NT2/D1 (cell line): ENCODE measurements around the gene LMAN2.

Source experiments
- YY1 ChIP-seq: IDR thresholded peaks from 2 replicates; pipeline ENCODE4 v1.6.1; 2011; ENCODE audit not compliant: insufficient read length, insufficient read depth
- ZNF274 ChIP-seq: IDR thresholded peaks from 2 replicates; pipeline ENCODE4 v1.6.1; 2011; ENCODE audit warnings: mild to moderate bottlenecking, low read depth, low read length

DNA sequence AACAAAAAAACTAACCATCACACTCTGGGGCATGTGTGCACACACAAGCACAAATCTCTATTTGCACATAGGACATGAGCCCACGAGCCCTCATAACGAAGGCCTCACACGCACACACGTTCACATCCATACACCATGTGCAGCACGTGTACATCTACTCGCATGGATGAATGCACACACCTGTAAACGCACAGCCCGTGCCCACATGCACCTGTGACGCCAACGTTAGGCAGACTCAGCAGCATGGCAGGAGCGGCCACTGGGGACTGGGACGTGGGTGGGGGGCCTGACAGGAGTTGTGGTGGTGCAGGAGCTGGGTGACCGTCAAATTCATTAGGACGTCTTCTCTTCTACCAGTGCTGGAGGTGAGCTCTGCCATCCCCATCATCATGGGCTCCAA lies 35.9 kb upstream of the LMAN2 start:
- TF ChIP-seq YY1 (no peak), ZNF274 (no peak)
